Skeletal muscle satellite cell (primary cell): Measurements from ENCODE around the gene TEX2.
"Not testable (repeated sequence)": the region's sequence is repeated elsewhere in the genome, so short reads cannot be mapped to it uniquely, and the experiment has no call there.

Experiments
- H3K27me3 ChIP-seq: 2 replicates; pipeline ENCODE4 v1.7.0; 2013; ENCODE audit warnings: low read length; ENCODE audit not compliant: control insufficient read depth, insufficient read depth
- H3K36me3 ChIP-seq: 2 replicates; pipeline ENCODE4 v1.7.0; 2013; ENCODE audit warnings: mild to moderate bottlenecking, control low read depth, low read length; ENCODE audit not compliant: insufficient read depth
- H3K4me1 ChIP-seq: 2 replicates; pipeline ENCODE4 v1.7.0; 2013; ENCODE audit warnings: low read length; ENCODE audit not compliant: control insufficient read depth, insufficient read depth
- H3K4me2 ChIP-seq: 2 replicates; pipeline ENCODE4 v1.7.0; 2013; ENCODE audit warnings: mild to moderate bottlenecking, low read length
- H3K4me3 ChIP-seq: 2 replicates; pipeline ENCODE4 v1.7.0; 2013; ENCODE audit warnings: low read length
- H3K9ac ChIP-seq: 2 replicates; pipeline ENCODE4 v1.7.0; 2013; ENCODE audit warnings: mild to moderate bottlenecking, low read depth, low read length, moderate library complexity
- H3K9me3 ChIP-seq: replicated peaks from 2 replicates; pipeline ENCODE4 v1.7.0; 2013; ENCODE audit warnings: mild to moderate bottlenecking, control low read depth, low read length

TEX2 gene

DNA sequence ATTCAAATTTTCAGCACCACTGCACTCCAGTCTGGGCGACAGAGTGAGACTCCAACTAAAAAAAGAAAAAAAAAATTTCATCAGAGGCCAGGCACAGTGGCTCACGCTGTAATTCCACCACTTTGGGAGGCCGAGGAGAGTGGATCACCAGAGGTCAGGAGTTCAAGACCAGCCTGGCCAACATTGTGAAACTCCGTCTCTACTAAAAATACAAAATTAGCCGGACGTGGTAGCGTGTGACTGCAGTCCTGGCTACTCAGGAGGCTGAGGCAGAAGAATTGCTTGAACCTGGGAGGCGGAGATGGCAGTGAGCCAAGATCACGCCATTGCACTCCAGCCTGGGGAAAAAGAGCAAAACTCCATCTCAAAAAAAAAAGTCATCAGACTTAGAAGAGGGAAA is 77.5 kb downstream of the TEX2 start:
- not testable (repeated sequence) for H3K27me3 ChIP-seq, H3K4me3 ChIP-seq, H3K9ac ChIP-seq, H3K9me3 ChIP-seq, H3K36me3 ChIP-seq, H3K4me2 ChIP-seq
- peaks cover 19% of the 10 kb centered on the region for H3K4me1 ChIP-seq

GRCh38 chr17:64185101-64185500 is 78.0 kb downstream of the TEX2 start:
- Histone ChIP-seq H3K4me1 (peaks cover 24% of the 10 kb centered on the region), H3K36me3 (no peaks in the 10 kb centered on the region), H3K9me3 (no peaks in the 10 kb centered on the region), H3K4me2 (no peak overlapping the region), H3K4me3 (no peak overlapping the region), H3K27me3 (no peaks in the 10 kb centered on the region), H3K9ac (no peak overlapping the region)

DNA sequence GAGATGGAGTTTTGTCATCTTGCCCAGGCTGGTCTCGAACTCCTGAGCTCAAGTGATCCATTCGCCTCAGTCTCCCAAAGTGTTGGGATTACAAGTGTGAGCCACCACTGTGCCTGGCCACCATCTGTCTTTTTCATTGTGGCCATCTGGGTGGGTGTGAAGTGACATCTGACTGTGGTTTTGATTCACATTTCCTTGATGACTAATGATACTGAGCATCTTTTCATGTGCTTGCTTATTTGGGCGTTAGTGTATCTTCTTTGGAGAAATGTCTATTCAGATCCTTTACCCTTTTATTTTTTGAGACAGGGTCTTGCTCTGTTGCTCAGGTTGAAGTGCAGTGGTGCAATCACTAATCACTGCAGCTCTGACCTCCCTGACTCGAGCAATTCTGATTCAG is 79.2 kb downstream of the TEX2 start:
- Histone ChIP-seq H3K9me3 (no peaks in the 10 kb centered on the region), H3K36me3 (peaks cover 4% of the 10 kb centered on the region)

DNA sequence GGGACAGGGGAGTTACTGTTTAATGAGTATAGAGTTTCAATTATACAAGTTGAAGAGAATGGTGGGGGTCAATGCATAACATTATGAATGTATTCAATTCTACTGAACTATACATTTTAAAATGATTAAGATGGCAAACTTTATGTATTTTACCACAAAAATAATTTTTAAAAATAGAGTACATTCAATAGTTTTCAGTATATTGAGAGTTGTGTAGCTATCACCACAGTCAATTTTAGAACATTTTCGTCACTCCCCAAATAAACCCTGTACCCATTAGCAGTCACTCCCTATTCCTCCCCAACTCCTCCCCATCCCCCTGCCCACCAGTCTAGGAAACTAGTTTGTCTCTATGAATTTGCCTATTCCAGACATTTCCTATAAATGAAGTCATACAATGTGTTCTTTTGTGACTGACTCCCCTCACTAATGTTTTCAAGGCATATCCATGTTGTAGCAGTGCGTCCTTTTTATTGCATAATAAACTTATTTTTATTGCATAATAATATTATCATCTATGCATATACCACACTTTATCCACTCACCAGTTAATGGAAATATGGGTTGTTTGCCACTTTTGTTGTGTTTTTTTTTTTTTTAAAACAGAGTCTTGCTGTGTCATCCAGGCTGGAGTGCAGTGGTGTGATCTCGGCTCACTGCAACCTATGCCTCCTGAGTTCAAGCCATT is 80.6 kb downstream of the TEX2 start:
- peaks cover 43% of the 10 kb centered on the region for H3K4me1 ChIP-seq

More for the DNA sequence above, 79.2 kb downstream of the TEX2 start:
- no peak overlapping the region for H3K4me2 ChIP-seq
- no peak overlapping the region for H3K4me3 ChIP-seq
- no peak overlapping the region for H3K9ac ChIP-seq
- peaks cover 30% of the 10 kb centered on the region for H3K4me1 ChIP-seq
- H3K27me3 ChIP-seq, result no peaks in the 10 kb centered on the region

GRCh38 chr17:64180089-64181073 is 82.7 kb downstream of the TEX2 start:
- Histone ChIP-seq H3K4me3 (no peak overlapping the region), H3K27me3 (no peaks in the 10 kb centered on the region), H3K36me3 (peaks cover 16% of the 10 kb centered on the region), H3K9me3 (no peaks in the 10 kb centered on the region), H3K4me1 (peaks cover 40% of the 10 kb centered on the region), H3K9ac (no peak overlapping the region), H3K4me2 (no peak overlapping the region)

More for the DNA sequence above, 80.6 kb downstream of the TEX2 start:
- Histone ChIP-seq H3K36me3 (peaks cover 4% of the 10 kb centered on the region), H3K27me3 (no peaks in the 10 kb centered on the region), H3K4me2 (no peak overlapping the region), H3K4me3 (no peak overlapping the region), H3K9ac (no peak overlapping the region), H3K9me3 (no peaks in the 10 kb centered on the region)

GRCh38 chr17:64179024-64179423 is 84.0 kb downstream of the TEX2 start:
- H3K9ac ChIP-seq, H3K9me3 ChIP-seq: not testable (repeated sequence)

DNA sequence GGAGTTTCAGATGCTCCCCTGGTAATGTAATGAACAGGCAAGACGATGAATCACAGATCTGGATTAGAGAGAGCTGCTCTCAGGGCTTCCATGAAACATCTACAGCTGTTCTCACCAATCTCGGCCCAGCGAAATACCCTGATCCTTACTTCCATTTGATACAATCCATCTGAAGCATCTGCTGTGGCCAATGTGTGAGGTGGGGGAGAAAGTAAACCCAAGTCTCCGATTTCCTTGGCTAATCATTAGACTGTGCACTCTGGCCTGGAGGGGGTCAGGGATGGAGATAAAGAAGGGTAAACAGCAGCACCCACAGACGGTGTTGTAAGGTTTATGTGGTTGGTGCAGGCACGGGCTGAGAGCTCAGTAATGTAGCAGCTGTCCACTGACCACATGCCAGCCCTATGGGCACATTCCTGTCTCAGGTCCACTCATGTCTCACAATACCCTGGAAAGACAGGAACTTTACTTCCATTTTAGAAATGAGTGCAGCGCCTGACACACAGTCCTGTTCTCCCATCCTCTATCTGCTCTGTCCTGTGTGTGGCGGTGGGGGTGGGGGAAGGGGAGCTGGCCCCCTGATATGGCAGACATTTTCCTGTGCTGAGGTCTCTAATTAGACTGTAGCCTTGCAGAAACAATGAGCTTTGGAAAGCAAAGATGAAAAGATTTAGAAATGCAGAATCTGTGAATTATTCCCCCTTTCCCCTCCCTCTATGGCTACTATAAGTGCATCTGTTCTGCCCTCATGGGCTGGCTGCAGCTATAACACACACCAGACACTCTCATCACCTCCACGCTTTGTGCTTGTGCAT is 84.8 kb downstream of the TEX2 start:
- peak overlapping the region; percentile 9 for H3K4me3 ChIP-seq

More at GRCh38 chr17:64179024-64179423, 84.0 kb downstream of the TEX2 start:
- peaks cover 19% of the 10 kb centered on the region for H3K36me3 ChIP-seq
- H3K27me3 ChIP-seq, H3K4me3 ChIP-seq: not testable (repeated sequence)
- H3K4me2 ChIP-seq, result peak overlapping the region; percentile 52
- peaks cover 49% of the 10 kb centered on the region for H3K4me1 ChIP-seq

DNA sequence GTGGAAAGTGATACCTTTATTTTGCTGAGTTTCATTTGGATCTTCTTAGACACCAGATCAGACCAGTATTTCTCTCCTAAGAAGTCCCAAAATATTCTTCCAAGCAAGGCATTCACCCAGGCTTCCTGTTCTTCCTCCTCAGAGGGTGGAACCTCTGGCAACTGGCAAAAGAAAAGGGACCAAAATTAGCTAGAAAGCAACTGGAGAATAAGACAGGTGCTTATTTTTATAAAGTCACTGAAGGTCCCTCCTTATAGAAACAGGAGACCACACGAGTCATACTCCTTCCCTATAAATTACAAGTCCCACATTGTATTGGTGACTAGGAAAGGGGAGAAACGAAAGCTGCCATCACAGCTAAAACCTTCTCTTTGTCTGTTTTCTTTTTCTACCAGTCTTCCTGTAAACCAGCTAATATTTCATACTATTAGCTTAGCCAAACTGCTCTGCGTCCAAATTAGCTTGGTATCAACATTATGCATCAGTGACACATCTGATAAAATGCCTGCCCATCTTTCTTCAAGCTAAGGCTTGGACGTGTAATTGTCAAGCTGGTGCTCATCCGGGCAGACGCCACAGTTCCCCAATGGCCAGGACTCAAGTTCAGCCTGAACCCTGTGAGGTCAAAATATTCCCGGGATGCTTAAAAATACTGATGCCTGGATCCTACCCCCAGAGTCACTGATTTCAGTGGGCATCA is 85.6 kb downstream of the TEX2 start:
- Histone ChIP-seq H3K9ac (peak overlapping the region; percentile 47), H3K9me3 (no peaks in the 10 kb centered on the region), H3K27me3 (no peaks in the 10 kb centered on the region), H3K4me3 (no peak overlapping the region), H3K36me3 (peaks cover 19% of the 10 kb centered on the region), H3K4me2 (peak overlapping the region; percentile 38), H3K4me1 (peaks cover 43% of the 10 kb centered on the region)

More for the DNA sequence above, 84.8 kb downstream of the TEX2 start:
- Histone ChIP-seq H3K4me1 (peaks cover 43% of the 10 kb centered on the region), H3K36me3 (peaks cover 19% of the 10 kb centered on the region), H3K9ac (peak overlapping the region; percentile 51), H3K27me3 (no peaks in the 10 kb centered on the region), H3K9me3 (no peaks in the 10 kb centered on the region), H3K4me2 (peak overlapping the region; percentile 52)

DNA sequence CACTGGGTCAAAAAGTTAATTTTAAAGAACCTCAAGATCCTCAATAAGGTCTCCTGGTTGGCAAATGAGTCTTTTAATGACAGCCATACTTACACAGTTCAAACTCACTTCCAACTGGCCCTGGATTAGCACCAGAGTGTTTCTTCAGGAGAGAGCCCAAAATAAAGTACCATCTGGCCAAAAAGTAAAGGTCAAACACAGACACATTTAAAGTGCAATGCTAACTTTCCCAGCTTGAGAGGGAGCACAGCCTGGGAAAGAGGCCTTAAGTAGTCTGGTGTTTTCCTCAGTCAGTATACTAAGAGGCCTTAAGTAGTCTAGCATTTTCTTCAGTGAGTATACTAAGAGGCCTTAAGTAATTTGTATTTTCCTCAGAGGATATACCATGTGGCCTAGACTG is 86.5 kb downstream of the TEX2 start:
- no peak overlapping the region for H3K4me3 ChIP-seq
- H3K27me3 ChIP-seq, result no peaks in the 10 kb centered on the region
- H3K36me3 ChIP-seq, result peaks cover 19% of the 10 kb centered on the region
- H3K4me2 ChIP-seq, result no peak overlapping the region
- H3K9me3 ChIP-seq, result no peaks in the 10 kb centered on the region
- H3K4me1 ChIP-seq, result peaks cover 43% of the 10 kb centered on the region
- H3K9ac ChIP-seq, result peak overlapping the region; percentile 47

- Histone ChIP-seq H3K36me3 (peaks cover 24% of the 10 kb centered on the region), H3K4me1 (peaks cover 34% of the 10 kb centered on the region), H3K27me3 (no peaks in the 10 kb centered on the region), H3K4me2 (no peak overlapping the region), H3K4me3 (no peak overlapping the region), H3K9ac (no peak overlapping the region), H3K9me3 (no peaks in the 10 kb centered on the region)
Measured at GRCh38 chr17:64174686-64175456, 88.2 kb downstream of the TEX2 start.
